Measurements from ENCODE around the gene ANGEL2. TPM values are rescaled to one million over a fixed set of nuclear protein-coding genes. Genes with fewer than 3 reads are reported as not detected.

The ANGEL2 gene
- polyA plus RNA-seq, 1 donor from 2014 or later = 33.1 TPM

DNA sequence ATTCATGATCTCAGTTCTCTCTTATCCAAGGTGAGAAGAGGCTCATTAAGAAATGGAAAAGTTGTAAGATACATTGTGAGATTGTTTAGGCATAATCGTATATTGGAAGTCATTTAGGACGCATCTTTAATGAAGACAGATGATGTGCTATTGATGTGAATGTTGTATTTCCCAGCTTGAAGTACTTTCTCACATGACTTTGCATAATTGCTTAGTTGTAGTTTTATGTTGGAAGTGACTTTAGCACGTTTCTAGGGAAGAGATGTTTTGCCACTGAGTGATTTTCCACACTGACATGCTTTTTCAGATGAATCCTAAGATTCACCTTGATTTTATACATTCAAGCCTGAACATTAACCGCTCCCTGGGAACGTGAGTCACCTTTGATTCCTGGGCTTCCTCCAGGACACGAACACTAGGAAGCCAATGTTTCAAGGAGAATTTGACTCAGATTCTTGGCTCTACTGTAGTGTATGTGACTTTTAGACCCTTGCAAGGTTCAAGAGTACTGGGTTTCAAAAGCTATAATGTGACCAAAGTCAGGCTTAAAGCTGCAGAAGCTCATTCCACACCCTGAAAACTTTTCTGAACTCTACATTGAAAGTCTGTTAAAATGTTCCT is 27.9 kb downstream of the ANGEL2 start:
- no peaks in the 10 kb centered on the region for H3K27me3 Mint-ChIP-seq

DNA sequence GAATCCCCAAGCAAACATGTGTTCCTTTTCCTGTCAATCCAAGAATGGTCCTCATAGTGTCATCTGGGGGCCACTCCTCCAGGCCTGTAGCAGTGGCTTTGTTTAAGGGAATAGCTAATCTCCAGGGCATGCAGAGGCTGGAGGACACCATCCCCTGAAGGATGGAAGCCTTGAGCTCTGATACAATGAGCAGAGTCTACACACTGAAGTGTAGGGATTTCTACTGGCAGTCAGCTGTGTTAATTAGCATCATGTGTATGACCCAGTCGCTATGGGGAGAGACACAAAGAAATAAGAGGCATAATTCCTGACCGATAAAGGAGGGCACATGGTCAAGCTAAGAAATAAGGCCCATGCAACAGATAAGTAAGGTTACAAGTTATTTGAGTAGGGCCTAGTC is 29.1 kb downstream of the ANGEL2 start:
- Mint-ChIP-seq H3K4me1 (peaks cover 0 to 4% (median under 1%) of the 10 kb centered on the region in 3 donors), H3K9me3 (no peaks in the 10 kb centered on the region), H3K4me3 (no peak overlapping the region), H3K36me3 (no peaks in the 10 kb centered on the region), H3K27me3 (no peaks in the 10 kb centered on the region), H3K27ac (no peak overlapping the region)

More for the DNA sequence above, 27.9 kb downstream of the ANGEL2 start:
- Mint-ChIP-seq H3K36me3 (no peaks in the 10 kb centered on the region), H3K27ac (no peak overlapping the region), H3K9me3 (no peaks in the 10 kb centered on the region), H3K4me3 (no peak overlapping the region), H3K4me1 (no peaks in the 10 kb centered on the region)

DNA sequence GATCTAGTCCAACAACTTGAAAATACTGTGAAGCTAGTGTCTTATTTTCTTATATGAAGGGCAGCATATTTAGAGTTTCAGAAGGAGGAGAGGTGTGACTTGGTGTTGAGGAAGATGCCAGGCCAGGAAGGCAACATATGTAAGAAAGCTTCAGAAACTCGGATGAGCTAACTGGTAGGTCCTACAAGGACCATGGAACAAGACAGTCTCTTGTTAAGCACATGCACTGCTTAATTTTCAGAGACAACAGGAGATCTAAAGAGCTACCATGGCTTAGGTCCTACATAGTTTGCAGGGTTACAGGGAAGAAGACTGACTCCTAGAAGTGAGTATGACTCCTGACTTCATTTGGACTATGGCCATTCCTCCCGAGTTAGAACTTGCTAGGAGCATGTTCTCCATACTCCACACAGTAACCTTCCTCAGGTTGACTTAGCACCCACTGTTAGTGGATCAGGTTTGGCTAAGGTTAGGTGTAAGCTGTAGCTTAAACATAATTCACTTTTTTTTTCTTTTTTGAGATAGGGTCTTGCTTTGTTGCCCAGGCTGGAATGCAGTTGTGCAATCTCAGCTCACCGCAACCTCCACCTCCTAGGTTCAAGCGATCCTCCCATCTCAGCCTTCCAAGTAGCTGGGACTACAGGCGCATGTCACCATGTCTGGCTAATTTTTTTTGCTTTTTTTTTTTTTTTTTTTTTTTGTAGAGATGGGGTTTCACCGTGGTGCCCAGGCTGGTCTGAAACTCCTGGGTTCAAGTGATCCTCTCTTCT is 31.0 kb downstream of the ANGEL2 start:
- H3K4me3 Mint-ChIP-seq = peak overlapping the region in 1 of 4 donors; percentile 44
- no peaks in the 10 kb centered on the region for H3K27me3 Mint-ChIP-seq
- H3K9me3 Mint-ChIP-seq = no peaks in the 10 kb centered on the region
- H3K27ac Mint-ChIP-seq = peak overlapping the region in 1 of 3 donors; percentile 33
- H3K36me3 Mint-ChIP-seq = no peaks in the 10 kb centered on the region
- peaks cover 2 to 5% (median 3%) of the 10 kb centered on the region in 3 donors for H3K4me1 Mint-ChIP-seq

DNA sequence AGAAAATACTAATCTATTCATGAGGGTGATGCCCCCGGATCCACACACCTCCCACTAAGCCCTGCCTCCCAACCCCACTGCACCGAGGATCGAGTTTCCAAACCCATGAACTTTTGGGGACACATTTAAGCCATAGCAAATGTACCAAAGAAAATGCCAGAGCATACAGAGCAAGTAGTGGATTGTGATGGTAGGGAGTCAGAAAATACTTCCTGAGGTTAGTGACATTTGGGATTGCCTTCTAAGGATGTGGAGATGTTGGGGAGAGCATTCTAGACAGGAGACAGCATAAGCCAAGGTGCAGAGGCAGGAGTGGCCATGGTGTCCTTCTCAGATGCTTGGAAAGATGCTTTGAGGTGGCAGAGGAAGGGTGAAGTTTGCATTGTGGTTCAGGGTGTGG is 32.2 kb downstream of the ANGEL2 start:
- H3K4me1 Mint-ChIP-seq = peaks cover 3 to 9% (median 4%) of the 10 kb centered on the region in 3 donors
- no peak overlapping the region for H3K4me3 Mint-ChIP-seq
- peak overlapping the region in 1 of 3 donors; percentile 33 for H3K27ac Mint-ChIP-seq
- H3K9me3 Mint-ChIP-seq = no peaks in the 10 kb centered on the region
- no peaks in the 10 kb centered on the region for H3K36me3 Mint-ChIP-seq
- no peaks in the 10 kb centered on the region for H3K27me3 Mint-ChIP-seq

DNA sequence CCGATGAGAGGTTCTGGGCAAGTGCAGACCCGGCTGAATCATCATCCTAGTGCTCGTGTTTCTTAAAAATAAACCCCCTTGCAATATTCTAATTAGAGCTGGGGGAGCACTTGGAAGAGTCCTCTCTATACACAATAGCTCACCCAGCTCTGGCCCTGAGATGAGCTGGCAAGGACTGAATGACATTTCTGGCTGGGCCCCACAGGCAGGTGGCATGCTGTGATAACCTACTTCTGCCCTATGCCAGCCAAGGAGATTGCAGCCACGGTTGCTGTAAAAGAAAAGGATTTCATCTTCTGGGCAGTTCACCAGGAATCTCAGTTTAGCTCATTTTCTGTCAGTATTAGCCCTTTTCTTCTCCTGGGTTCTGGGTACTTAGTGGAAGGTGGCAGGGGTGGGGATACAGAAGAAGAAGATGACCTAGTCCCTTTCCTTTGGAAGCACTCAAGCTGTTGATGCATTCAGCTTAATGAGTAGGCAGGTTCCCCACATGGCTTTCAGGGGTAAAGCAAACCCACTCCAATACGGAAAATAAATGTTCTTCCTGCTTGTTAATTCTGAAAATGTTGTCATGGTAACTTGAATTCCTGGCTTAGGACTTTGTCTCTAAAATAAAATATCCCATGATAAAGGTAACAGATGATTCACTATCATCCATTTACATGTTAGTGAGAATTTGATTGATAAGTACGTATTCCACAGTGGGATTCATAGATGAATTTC is 33.1 kb downstream of the ANGEL2 start:
- no peak overlapping the region for H3K4me3 Mint-ChIP-seq
- H3K4me1 Mint-ChIP-seq = peaks cover 3 to 9% (median 4%) of the 10 kb centered on the region in 3 donors
- H3K27me3 Mint-ChIP-seq = no peaks in the 10 kb centered on the region
- H3K27ac Mint-ChIP-seq = no peak overlapping the region
- H3K36me3 Mint-ChIP-seq = no peaks in the 10 kb centered on the region
- H3K9me3 Mint-ChIP-seq = no peaks in the 10 kb centered on the region

DNA sequence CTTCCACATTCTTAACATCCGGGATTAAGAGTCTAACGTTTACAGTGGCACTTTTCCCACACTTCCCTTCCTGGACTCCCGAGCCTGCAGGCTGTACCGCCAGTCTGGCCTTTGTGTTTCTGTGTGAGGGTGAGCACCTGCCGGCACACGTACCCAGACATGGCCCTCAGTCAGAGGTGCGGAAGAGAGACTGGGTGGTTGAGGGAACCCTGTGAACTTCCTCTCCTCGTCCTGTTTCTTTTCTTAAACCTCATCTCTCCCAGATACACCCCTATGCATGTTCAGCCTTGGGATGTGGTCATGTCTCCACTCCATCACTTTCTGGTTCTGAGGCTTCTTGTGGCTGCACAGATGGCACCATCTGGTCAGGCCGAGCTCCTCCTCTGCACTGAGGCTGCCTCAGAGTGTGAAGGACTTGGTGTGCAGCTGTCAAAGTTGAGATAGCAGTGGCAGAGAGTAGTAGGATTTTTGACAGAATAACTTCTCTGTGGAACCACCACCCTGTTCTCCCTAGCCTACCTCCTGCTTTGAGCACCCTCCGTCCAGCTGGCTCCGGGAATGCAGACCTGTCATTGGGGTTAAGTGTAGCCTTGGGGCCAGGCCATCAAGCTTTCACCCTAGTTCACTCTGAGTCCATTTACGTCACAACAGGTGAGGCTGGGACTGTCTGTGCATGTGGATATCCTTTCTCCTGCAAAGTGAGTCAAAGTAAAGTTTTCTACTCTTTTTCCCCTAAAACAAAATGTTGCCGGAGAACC is 33.9 kb downstream of the ANGEL2 start:
- Mint-ChIP-seq H3K36me3 (no peaks in the 10 kb centered on the region), H3K4me3 (peak overlapping the region in 2 of 4 donors; percentile 65 to 88), H3K9me3 (no peaks in the 10 kb centered on the region), H3K4me1 (peaks cover 3 to 9% (median 4%) of the 10 kb centered on the region in 3 donors), H3K27me3 (no peaks in the 10 kb centered on the region), H3K27ac (no peak overlapping the region)

DNA sequence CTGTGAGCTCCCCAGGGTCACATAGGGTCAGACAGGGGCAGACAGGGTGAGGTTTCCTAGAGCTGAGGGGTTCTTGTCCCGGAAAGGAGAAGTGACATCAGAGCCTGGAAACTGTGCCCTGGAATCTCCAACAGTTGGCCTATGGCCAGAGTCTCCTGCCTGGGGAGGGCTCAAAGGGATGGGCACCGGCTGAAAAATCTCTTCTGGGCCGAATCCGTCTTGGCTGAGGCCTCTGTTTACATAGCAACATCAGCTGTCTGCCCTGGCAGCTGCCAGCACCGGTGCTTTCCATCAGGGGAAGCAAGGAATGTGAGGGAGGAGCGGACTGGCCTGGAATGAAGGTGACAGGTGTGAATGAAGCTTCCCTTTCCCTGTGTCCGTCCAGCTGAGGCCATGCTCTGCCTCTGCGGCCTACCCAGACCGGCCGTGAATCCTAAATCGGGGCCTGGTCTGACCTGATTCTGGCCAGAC is 34.6 kb downstream of the ANGEL2 start:
- Mint-ChIP-seq H3K27ac (no peak overlapping the region), H3K27me3 (no peaks in the 10 kb centered on the region), H3K9me3 (no peaks in the 10 kb centered on the region), H3K4me3 (no peak overlapping the region), H3K36me3 (no peaks in the 10 kb centered on the region), H3K4me1 (peaks cover 3 to 9% (median 4%) of the 10 kb centered on the region in 3 donors)

DNA sequence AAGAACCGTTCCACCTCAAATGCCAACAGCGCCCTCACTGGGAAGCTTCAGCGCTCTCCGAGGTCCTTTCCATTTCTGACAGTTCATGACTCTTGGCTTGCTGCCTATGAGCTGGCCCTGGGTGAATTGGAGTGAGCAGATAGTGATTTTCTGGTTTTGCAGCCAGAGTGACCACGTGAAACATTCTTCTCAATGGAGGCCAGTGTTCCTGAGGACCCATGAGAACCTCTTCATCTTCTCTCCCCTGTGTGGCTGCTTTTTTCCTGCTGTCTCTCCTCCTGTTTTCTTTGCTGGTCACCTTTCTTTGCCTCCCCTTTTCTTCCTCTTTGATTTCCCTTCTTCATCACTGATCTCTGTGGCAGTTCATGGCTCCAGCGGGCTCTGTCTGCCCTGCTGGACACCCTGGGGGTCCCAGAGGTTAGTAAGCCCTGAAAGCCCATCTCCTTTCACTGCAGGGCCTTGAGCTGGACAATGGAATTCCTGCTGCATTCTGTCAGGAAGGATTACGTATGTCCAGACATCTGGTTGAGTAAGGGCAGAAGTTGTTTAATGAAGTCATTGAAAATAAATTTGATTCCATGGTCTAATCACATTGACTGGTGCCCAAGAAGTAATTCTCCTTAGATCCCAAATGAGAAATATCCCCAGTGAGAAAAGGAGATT is 35.4 kb downstream of the ANGEL2 start:
- Mint-ChIP-seq H3K27me3 (no peaks in the 10 kb centered on the region), H3K9me3 (no peaks in the 10 kb centered on the region), H3K36me3 (no peaks in the 10 kb centered on the region), H3K27ac (peak overlapping the region in 1 of 3 donors; percentile 43), H3K4me3 (peak overlapping the region in 1 of 4 donors; percentile 44), H3K4me1 (peaks cover 3 to 9% (median 4%) of the 10 kb centered on the region in 3 donors)

DNA sequence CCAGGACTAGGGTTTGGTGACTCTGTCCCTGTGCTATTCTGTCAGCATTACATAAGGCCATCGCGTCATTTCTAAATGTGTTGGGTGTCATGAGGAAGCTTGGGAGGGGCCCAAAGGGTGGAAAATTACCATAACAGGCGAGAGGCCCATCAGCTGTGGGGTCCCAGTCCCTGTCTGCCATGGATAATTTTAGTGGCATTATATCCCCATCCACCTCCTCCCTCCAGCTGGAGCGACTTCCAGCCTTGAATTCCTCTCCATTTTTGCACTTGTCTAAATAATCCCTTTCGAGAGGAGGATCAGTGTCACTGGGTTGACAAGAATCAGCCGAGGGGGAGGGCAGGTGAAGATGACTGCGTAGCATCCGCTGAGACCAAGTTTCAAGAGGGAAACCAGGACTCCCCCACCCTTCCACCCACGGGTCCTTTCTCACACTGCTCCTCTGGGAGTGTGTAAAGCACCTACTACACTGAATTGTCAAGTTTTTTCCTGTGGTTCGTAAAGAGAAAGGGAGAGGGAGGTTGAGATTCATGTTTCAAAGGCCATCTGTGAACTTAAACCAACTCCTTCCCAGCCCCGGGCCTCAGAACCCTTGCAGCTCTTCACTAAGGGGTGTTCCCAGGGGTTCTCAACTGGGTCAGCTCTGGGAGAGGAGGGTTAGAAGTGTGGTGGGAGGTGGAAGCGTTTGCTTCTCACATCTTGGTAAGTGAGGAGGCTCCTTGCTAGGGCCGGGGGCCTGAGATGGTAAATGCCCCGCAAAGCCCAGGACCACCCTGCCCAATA is 36.1 kb downstream of the ANGEL2 start:
- H3K27ac Mint-ChIP-seq = no peak overlapping the region
- H3K4me3 Mint-ChIP-seq = peak overlapping the region in 1 of 4 donors; percentile 44
- H3K27me3 Mint-ChIP-seq = no peaks in the 10 kb centered on the region
- H3K9me3 Mint-ChIP-seq = no peaks in the 10 kb centered on the region
- H3K4me1 Mint-ChIP-seq = peaks cover 3 to 9% (median 4%) of the 10 kb centered on the region in 3 donors
- no peaks in the 10 kb centered on the region for H3K36me3 Mint-ChIP-seq

DNA sequence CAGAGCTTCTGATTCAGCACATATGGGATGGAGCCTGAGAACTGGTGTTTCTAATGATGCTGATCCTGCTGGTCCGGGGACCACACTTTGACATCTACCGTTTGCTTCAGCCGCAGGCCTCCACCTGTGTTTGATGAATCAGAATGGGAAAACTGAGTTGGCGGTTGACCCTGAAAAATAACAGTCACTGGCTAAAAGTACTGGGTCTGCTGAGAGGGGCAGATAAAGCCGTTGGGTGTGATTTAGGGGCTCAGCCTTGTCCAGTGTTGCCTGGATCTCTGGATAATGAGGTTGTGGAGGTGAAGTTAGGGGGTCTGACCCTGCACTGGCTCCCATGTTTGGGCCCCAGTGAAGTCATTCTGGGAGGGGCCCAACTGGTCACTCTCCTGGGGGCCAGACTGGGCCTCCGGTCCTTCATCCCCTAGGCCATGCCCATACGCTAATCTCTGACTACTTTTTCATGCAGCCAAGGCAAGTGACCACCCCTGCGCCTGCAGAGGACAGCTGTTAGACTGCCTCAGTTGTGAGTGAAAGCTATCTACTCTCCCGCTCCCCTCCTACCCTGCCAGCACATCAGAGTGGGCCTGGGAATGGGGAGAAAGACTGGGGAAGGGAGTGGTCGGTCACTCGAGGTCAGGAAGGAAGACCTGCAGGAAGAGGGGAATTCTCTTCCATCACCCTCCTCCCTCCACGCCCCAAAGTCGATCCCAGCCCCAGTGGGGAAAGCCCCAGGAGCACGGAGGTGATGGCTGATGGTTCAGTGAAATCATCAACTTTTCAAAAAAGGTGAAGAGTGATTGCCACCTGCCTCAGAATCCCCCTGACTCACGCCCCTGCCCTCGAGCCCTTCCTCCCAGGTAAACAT is 37.7 kb downstream of the ANGEL2 start:
- no peaks in the 10 kb centered on the region for H3K36me3 Mint-ChIP-seq
- H3K4me1 Mint-ChIP-seq = peaks cover 3 to 9% (median 4%) of the 10 kb centered on the region in 3 donors
- no peak overlapping the region for H3K27ac Mint-ChIP-seq
- H3K27me3 Mint-ChIP-seq = no peaks in the 10 kb centered on the region
- H3K9me3 Mint-ChIP-seq = no peaks in the 10 kb centered on the region
- no peak overlapping the region for H3K4me3 Mint-ChIP-seq

DNA sequence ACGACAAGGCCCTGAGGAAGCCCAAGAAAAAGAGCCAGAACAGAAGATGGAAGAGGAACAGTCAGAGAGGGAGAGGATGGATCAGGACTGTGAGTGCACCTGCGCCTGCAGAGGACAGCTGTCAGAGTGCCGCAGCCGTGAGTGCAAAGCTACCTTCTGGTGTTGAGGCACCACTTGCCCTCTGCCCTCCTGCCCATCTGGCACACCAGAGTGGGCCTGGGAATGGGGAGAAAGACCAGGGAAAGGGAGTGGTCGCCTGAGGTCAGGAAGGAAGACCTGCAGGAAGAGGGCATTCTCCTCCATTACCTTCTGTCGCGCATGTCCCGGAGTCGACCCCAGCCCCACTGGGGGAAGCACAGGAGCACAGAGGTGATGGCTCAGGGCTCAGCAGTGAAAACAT is 39.1 kb downstream of the ANGEL2 start:
- Mint-ChIP-seq H3K27ac (no peak overlapping the region), H3K4me3 (no peak overlapping the region), H3K36me3 (no peaks in the 10 kb centered on the region), H3K4me1 (peaks cover 3 to 5% (median 4%) of the 10 kb centered on the region in 3 donors), H3K27me3 (no peaks in the 10 kb centered on the region), H3K9me3 (no peaks in the 10 kb centered on the region)

DNA sequence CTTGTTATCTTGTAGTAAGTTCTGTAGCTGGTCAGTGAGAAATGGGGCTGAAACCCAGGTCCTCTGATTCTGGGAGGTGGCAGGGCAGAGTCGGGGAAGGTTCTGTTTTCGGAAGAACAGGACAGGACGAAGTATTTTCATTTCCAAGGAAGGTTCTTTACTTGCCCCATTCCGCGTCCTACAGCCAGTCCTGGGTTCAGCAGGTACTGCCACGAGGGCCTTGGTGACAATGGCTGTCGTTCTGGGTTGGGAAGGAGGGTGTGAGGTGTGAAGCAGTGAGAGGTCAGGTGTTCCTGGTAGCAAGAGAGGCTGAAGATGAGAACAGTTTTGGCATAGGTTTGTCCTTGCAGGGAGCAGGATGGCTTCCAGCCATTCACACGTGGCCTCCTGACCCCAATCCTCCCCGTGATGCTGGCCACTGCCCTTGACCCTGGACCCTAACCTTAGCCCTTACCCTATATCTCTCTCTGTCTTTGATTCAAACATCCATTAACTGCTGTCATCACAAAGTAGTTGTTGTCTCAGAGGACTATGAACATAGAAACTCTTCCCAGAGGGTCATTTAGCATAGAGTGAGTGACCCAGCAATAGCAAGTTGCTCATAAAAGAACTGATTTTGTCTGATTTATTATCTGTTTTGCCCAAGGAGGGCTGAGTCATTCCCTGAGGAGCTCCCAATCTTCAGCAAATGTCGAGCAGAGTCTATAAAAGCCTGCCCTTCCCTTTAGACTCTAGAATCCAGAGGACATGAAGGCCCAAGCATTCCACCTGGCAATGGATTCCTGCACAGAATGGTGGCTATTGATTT is 40.4 kb downstream of the ANGEL2 start:
- Mint-ChIP-seq H3K4me3 (no peak overlapping the region), H3K4me1 (peaks cover 1 to 4% (median 4%) of the 10 kb centered on the region in 3 donors), H3K36me3 (no peaks in the 10 kb centered on the region), H3K9me3 (no peaks in the 10 kb centered on the region), H3K27ac (no peak overlapping the region), H3K27me3 (no peaks in the 10 kb centered on the region)
